WI38 (cell line): ENCODE results near the gene ZNF800.

Experiments used
- H3K4me3 ChIP-seq: 2 replicates; pipeline ENCODE4 v1.5.1; 2011; ENCODE audit warnings: low read depth, mild to moderate bottlenecking, control low read depth, low read length
- CTCF ChIP-seq: IDR thresholded peaks from 2 replicates; pipeline ENCODE4 v1.5.1; 2012; ENCODE audit warnings: low read depth, mild to moderate bottlenecking, control low read depth, low read length

ZNF800 gene

GRCh38 chr7:127417346-127417745, 24.8 kb upstream of the ZNF800 start:
- no peak for TF ChIP-seq CTCF
- no peak overlapping the region for H3K4me3 ChIP-seq

- no peak for TF ChIP-seq CTCF
- H3K4me3 ChIP-seq: no peak overlapping the region
Observed at GRCh38 chr7:127415060-127415742, 22.7 kb upstream of the ZNF800 start.

- no peak for TF ChIP-seq CTCF
- no peak overlapping the region for H3K4me3 ChIP-seq
Observed at GRCh38 chr7:127413962-127414361, 21.5 kb upstream of the ZNF800 start.

- H3K4me3 ChIP-seq: no peak overlapping the region
- TF ChIP-seq CTCF: no peak
Observed at GRCh38 chr7:127413326-127413725, 20.8 kb upstream of the ZNF800 start.

GRCh38 chr7:127411176-127411575, 18.7 kb upstream of the ZNF800 start:
- TF ChIP-seq CTCF: no peak
- no peak overlapping the region for H3K4me3 ChIP-seq

- TF ChIP-seq CTCF: no peak
- H3K4me3 ChIP-seq: no peak overlapping the region
Observed at GRCh38 chr7:127409629-127410028, 17.1 kb upstream of the ZNF800 start.

- no peak for TF ChIP-seq CTCF
- H3K4me3 ChIP-seq: no peak overlapping the region
Observed at GRCh38 chr7:127404286-127405072, 12.0 kb upstream of the ZNF800 start.
